Measurements from ENCODE around the gene PAGE1.
"Not testable (repeated sequence)": the region's sequence is repeated elsewhere in the genome, so short reads cannot be mapped to it uniquely, and the experiment has no call there.

The PAGE1 gene, protein sequence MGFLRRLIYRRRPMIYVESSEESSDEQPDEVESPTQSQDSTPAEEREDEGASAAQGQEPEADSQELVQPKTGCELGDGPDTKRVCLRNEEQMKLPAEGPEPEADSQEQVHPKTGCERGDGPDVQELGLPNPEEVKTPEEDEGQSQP

DNA sequence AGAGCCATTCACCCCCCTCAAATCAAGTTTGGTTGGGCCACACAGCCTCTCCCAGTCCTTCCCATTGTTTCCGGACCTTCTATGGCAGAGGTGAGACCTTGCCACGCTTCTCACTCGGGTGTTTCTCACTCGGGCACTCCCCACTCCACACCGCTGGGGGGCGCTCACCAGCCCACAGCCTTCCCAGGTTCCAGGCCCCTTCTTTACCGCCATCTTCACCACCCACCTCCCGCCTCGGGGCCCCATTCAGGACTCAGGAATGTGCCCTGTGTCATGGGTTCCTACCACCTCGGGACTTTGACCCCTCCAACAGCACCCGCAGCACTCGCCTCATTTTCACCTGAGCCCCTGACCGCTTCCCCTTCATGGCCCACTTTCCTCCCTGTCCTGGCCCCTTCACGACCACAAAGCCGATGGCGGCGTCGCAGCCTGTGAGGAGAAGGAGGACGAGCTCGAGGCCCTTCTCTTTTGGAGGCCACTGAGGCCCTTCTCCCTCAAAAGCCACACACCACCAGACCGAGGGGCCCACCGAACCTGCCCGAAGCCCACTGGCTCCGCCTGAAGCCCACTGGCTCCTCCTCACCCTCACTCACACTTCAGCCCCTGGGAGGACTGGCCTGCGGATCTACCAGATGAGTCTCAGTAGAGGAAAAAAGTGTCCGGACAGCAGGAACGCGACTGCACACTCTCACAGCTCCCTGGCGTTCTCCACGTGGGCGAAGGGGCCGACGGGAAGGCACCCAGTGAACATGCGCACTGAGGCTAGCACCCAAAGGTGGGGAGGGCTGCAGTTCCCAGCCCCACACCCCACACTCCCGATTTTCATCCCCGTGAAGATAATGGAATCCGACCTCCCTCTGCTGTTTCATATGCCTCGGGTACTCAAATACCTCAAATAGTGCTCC, at the start of gene PAGE1:
Gene PAGE1 (minus strand): TSS at position 709 of the 905 bp plus-strand sequence. CDS start 1,214 bp downstream, outside the sequence.
- DNase-seq (ENCODE audit: low read depth in 2 of 2) = no peak

DNA sequence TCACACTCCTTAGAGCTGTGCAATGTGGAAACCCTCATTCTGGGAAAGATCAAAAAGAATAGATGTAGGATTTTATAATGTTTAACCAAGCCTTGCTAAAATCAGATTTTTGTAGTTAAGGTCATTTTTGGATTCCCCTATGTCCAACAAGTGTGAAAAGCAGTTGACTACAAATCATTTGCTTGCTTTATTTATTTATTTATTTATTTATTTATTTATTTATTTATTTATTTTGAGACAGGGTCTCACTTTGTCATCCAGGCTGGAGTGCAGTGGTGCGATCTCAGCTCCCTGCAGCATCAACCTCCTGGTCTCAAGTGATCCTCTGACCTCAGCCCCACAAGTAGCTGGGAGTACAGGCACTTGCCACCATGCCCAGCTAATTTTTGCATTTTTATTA, 45.7 kb upstream of the PAGE1 start:
- not testable (repeated sequence) for DNase-seq (ENCODE audit: low read depth in 2 of 2)

DNA sequence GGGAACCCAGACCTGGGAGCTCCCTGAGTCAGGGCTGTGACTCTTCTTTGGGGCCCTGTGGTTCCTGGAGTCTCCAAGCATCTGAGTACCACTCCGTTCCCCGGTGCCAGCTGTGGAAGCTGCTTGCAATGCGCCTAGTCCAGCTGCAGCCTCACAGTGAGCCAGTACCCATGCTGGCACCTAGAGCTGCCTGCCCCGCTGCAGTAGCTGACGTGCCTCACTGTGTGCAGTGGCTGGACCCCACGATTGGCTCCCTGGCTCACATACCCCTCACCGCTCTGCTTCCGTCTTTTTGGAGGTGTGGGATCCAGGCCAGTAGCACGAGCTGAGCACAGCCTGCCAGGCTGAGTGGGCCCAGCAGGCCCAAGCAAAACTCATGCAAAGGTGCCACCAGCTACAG, 32.1 kb upstream of the PAGE1 start:
- no peak for DNase-seq (ENCODE audit: low read depth in 2 of 2)

DNA sequence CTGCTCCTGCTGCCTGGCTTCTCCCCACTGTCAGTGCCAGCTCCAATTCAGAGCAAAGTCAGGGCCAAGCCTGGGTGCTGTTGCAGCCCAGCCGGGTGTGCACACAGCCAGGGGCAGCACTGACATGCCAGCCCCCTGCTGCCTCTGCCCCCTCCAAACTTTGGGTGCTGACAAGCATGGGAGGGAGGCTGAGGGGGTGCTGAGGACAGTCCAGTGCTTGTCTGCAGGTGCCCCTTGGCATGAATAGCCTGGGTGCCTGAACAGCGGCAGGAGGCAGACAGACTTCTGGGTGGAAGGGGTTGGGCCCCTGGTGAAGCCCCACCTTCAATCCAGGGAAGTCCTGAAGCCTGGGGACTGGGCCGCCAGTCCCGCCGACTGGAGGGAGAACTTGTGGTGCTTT, 31.2 kb upstream of the PAGE1 start:
- DNase-seq (ENCODE audit: low read depth in 2 of 2) = no peak

DNA sequence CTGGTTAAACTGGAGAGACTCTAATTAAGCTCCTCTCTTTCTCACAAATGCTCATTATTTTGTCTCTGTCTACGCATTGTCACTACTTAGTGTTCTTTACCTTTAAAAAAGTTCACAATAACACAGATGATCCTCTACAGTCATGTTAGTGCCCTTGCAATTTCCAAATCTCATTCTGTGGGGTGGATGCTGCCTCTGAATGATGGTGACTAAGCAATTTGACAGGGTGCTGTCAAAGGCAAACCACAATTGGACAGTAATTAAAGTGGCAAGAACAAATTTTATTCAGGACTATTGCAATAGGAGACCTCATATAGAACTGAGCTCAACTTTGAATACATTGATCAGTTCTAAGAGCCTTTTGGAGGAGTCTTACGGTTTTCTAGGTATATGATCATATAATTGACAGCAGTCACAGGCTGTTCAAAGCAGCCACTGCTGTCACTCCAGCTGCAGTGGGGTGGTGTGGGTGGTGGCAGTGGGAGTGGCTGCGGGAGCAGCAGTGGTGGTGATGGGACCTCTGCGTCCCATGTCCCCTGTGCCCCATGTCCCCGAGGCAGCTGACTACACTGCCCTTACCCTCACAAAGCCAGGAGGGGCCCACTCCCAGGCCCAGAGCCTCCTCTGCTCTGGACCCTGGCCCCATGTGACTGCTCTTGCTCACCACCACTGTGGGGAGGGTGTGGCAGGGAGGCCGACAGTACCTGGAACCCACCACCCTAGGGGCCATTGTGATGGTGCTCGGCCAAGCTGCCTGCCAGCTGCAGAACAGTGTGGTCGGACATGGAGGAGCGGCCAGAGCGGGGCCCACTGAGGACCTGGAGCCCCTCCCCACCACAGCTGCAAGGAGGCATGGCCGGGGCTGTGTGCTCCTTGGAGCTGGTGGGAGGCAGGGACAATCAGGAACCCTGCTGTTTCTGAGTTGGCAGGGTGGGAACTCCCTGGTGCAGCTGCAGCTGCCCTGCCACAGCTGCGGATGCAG, 30.4 kb upstream of the PAGE1 start:
- no peak for DNase-seq (ENCODE audit: low read depth in 2 of 2)

DNA sequence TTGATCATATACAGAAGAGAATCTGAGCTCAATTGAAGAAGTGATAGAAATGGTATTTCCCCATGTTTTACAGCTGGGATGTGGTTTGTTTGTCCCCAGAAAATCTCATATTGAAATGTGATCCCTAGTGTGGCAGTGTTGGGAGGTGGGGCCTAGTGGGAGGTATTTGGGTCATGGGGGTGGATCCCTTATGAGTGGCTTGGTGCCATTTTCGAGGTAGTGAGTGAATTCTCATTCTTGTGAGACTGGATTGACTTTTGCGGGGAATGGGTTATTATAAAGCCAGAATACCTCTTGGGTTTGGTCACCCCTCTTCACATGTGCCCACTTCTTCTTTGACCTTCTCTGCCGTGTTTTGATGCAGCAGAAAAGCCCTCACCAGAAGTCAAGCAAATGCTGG, 29.6 kb upstream of the PAGE1 start:
- DNase-seq (ENCODE audit: low read depth in 2 of 2) = no peak

DNA sequence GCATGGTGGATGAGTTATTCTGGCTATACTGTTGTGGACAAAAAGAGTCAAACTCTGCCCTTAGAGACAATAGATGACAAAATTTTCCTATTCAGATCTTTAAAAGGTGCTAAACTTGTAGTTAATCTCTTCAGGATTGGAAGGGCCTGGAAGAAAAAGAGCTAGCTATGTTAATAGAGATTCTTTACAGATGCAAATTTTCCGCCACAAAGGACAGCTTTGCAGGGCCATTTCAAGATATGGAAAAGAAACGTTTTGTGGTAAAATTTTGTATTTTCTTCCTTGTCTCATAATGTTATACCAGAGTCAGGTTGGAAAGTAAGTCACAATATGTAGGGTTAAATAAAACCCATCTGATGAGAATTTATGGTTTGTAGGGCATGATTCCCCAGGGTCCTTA, 24.3 kb upstream of the PAGE1 start:
- not testable (repeated sequence) for DNase-seq (ENCODE audit: low read depth in 2 of 2)

DNA sequence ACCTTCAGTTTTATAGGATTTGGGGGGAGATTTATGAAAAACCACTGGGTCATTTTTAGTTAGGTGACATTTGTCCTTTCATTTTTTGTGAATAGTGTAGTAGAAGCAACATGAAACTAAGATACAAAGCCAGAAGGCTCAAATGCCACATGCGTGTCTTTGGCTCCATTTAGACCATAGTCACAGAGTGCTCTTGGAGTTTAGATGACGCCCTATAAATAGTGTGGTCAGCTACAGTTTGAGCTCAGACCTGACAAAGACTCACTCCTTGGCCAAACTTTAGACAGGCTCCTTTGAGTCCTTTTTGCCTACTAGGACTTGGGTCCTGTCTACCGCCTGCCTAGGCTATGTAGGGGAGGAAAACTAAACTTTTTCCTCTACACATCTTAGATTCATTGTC, 16.8 kb upstream of the PAGE1 start:
- no peak for DNase-seq (ENCODE audit: low read depth in 2 of 2)

DNA sequence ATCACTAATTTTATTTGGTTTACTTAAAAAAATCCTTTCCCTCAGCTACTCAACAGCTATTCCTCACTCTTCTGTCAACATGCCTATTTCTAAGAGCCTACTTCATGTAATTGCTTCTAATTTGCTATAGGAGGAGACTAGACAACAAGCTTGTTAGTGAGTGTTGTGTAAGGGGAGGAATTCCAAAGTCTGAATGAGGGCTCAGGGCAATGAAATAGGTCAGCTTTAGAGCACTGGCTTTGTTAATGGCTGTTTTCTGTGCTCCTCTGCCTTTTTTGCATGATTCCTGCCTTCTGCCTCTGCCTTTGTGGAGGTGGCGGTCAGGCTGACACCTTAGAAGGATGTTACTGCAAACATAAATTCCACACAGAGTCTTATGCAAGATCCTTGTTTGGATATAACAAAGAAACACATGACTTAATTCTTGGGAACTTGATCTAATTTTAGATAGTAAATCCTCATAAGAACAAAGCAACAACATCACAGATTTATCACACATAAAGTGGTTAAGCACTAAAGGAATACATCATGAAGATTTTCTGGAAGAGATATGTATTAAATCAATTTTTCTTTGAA, 15.0 kb upstream of the PAGE1 start:
- no peak for DNase-seq (ENCODE audit: low read depth in 2 of 2)

DNA sequence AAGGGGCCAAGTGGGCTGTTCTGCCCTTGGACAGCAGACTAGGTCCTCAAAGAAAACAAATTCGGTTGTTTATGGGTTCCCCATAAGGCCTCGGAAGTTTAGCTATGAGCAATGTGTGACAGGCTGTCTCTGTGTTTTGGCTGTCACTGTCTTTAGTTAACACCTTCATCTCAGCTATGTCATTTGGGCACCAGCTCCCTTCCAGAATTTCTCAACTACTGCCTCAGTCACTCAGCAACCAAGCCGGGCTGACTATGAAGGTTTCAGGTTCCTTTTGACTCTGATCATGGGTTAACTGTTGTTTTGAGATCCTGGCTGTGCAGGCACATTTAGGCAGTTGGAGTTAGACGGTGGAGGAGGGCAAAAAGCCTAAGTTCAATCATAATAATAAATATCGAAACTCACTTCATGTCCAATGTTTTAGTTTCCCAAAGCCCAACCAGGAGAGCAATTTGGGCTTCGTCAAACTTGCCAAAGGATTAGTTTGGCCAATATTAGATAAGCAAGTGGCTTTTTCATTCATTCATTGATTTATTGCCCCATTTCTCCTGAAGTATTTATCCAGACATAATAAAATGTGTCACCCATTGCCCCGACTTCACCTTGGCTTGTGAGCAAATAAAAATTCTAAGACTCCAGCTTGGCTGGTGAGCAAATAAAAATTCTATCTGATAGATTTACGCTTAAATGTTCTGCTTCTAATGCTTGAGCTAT, 9.1 kb upstream of the PAGE1 start:
- DNase-seq (ENCODE audit: low read depth in 2 of 2) = no peak

DNA sequence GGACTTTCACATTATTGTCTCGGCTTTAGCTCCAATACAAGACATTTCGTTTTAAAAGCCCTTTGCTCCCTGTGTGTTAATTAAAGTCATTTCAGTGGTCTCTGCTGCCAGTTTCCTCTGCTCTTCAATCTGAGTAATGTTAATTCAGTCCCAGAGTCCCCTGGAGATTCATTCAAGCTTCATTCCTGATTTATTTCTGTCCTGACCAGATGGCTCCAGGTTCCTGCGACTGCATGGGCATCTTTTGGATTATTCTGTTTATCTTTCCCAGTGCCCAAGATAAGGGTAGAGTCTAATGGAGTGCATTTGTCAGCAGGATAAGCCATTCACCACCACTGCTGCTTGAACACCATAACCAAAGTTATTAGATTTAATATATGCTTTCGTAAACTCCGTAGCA, 6.1 kb upstream of the PAGE1 start:
- no peak for DNase-seq (ENCODE audit: low read depth in 2 of 2)

DNA sequence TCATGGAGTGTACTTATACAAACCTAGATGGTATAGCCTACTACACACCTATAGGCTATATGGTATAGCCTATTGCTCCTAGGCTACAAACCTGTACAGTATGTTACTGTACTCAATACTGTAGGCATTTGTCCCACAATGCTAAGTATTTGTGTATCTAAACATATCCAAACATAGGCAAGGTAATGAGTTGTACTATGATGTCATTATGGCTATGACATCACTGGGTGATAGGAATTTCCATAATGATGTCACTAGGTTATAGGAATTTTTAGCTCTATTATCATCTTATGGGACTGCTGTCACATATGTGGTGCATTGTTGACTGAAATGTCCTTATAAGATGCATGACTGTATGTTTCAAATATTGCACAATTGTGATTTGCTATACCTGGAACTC, 5.5 kb upstream of the PAGE1 start:
- no peak for DNase-seq (ENCODE audit: low read depth in 2 of 2)

DNA sequence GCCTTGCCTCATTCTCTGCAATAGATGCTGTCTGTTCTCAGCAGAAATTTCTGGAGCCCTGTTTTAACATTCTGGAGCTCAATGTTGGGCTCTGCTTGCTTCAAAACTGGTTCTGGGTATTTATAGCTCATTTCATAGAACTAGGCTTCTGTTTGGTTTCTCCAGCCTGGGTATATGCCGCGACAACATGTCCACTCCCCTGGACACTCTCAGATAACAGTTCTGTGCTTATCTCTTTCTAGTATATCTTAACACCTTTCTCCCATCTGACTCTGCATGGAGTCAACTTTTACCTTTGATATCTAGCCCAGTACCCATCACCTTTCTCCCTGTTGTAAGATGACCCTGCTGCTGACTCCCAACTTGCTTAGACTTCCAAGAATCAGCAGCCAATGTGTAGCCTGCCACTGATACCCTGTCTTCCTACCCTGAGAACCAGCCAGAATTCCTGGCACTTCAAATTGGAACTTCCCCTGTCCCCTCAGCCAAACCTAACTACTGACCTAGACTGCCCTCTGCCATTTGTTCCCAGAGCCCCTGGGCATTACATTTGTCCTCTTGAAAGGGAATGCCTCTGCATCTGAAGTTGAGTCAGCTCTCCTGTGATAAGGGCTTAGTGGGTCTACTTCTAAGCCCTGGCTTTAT, 20.6 kb downstream of the PAGE1 start:
- DNase-seq (ENCODE audit: low read depth in 2 of 2) = no peak

DNA sequence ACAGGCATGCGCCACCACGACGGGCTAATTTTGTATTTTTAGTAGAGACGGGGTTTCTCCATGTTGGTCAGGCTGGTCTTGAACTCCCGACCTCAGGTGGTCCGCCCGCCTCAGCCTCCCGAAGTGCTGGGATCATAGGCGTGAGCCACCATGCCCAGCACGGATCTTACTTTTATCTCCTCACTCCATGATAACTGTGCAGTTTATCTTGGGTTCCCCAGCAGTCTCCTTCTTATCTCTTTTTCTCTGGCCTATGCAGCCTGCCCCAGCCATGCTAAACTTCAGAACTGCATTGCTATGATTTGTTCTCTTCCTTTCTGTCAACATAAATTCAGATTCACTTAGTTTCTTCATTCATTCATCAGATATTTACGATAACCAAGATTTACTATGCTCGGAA, 22.4 kb downstream of the PAGE1 start:
- DNase-seq (ENCODE audit: low read depth in 2 of 2) = no peak

DNA sequence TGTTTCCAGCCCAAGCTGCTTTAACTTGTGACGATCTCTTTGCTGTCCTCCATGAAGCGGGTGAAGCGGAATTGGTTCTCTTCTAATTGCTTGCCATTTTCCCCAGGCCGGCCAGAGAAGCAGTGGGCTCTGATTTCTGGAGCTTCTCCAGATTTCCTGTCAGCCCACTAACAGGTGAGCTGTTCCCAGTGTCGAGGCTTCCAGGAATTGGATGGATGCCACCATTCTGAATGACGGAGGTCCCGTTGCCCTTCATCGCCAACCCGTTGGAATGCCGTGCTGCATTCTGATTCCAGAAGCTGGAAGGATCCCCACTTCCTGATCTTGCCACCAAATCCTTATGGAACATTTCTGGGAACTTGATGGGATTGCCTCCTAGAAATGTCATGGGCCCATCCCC, 31.0 kb downstream of the PAGE1 start:
- DNase-seq (ENCODE audit: low read depth in 2 of 2) = no peak

DNA sequence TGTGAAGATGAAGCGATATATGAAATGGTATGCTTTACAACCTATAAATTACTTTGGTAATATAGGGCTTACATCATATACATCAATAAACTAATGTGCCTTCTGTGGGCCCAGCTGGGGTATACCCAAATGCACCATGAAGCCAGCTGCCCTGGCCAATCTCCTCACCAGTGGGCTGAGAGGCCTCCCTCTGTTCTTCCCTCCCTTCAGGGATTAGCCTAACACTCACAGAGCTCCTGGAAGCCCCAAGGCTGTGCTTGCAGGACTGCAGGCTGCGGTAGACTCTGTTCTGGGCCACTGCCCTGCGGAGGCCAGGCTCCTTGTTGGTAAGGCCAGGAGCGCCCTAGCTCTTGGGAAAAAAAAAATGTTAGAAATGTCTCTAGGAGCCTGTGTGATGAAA, 33.9 kb downstream of the PAGE1 start:
- DNase-seq (ENCODE audit: low read depth in 2 of 2) = no peak

DNA sequence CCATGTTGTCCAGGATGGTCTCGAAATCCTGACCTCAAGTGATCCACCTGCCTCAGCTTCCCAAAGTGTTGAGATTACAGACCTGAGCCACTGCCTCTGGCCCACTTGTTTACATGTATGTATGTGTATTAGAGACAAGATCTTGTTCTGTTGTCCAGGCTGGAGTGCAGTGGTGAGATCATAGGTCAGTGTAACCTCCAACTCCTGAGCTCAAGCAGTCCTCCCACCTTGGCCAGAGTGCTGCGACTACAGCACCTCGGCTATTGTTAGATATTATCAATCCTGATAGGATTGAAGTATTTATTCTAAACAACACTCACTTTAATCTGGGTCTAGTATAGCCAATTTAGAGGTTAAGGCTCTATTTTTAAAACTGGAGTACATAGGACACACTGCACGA, 36.0 kb downstream of the PAGE1 start:
- no peak for DNase-seq (ENCODE audit: low read depth in 2 of 2)

DNA sequence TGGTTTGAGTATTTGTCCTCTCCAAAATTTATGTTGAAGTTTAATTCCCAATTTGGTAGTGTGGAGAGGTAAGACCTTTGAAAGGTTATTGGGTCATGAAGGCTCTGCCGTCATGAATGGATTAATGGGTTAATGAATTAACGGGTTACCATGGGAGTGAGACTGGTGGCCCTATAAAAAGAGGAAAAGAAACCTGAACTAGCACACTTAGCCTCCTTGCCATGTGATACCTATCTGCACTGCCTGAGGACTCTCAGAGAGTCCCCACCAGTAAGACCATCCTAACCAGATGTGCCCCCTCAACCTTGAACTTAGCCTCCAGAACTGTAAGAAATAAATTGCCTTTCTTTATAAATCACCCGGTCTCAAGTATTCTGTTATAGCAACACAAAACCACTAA, 39.3 kb downstream of the PAGE1 start:
- DNase-seq (ENCODE audit: low read depth in 2 of 2) = no peak

DNA sequence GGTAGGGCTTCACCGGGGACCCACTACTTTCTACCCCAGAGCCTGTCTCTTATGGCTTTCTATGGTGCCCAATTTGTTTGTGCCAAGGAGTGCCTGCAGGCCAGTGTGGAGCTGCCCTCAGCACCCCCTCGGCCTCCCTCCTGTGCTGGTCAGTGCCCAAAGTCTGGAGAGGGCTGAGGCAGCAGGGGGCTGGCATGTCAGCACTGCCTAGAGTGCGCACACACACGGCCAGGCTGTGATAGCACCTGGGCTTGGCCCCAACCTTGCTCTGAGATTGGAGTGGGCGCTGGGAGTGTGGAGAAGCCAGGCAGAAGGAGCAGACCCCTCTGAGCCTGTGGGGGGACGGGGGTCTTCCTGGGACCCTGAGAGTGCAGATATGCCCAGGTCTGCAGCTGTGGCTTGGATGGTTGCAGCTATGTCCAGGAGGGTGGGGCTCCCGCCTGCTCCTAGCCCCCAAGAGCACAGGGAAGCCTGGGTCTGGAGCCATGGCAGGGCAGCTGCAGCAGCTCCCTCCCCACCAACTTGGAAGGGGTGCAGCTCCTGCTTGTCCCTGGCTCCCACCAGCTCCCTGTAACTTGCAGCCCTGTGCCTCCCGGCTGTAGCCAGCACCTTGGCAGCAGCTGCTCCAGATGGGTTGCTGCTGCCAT, 50.7 kb downstream of the PAGE1 start:
- DNase-seq (ENCODE audit: low read depth in 2 of 2) = no peak

All from fibroblast of skin of left quadriceps (primary cell).